ENCODE results near the gene TNFRSF14. TPM values are rescaled to one million over a fixed set of nuclear protein-coding genes. Genes with fewer than 3 reads are reported as not detected.

TNFRSF14 gene
- total RNA-seq, 1 donor from 2014 or later = 0.61 TPM

- no peak overlapping the region for H3K4me3 Mint-ChIP-seq
- H3K27me3 Mint-ChIP-seq (ENCODE audit: low read depth) = peaks cover 16% of the 10 kb centered on the region
- peaks cover 5% of the 10 kb centered on the region for H3K9me3 Mint-ChIP-seq
- H3K27ac Mint-ChIP-seq (ENCODE audit: unreplicated experiment) = no peak overlapping the region
- no peak for TF ChIP-seq CTCF (conservative IDR thresholded peaks at IDR 0.05)
- no peak for DNase-seq (ENCODE audit: low read depth, low spot score)
- H3K4me1 Mint-ChIP-seq = peaks cover 3% of the 10 kb centered on the region
- H3K36me3 Mint-ChIP-seq (ENCODE audit: low read depth) = no peaks in the 10 kb centered on the region
Observed at GRCh38 chr1:2612591-2613365, 56.6 kb downstream of the TNFRSF14 start.

Other genes starting within 250 kb of the TNFRSF14 start
- 23.7 and 24.4 TPM in 2 replicates for gene MORN1, start 164.8 kb upstream of the TNFRSF14 start, total RNA-seq
- gene RER1, start 164.5 kb upstream of the TNFRSF14 start, total RNA-seq = 108 and 111 TPM in 2 replicates
- gene PEX10, start 143.8 kb upstream of the TNFRSF14 start, total RNA-seq = 31.2 and 31.9 TPM in 2 replicates
- gene PLCH2, start 80.1 kb upstream of the TNFRSF14 start, total RNA-seq = 0.37 and 0.59 TPM in 2 replicates
- gene PANK4, start 29.8 kb upstream of the TNFRSF14 start, total RNA-seq = 62.5 and 65.5 TPM in 2 replicates
- gene HES5, start 26.1 kb upstream of the TNFRSF14 start, total RNA-seq = 90.9 and 92.2 TPM in 2 replicates
- 51.3 and 58.9 TPM in 2 replicates for gene PRXL2B, start 30.4 kb downstream of the TNFRSF14 start, total RNA-seq
- gene MMEL1, start 76.6 kb downstream of the TNFRSF14 start, total RNA-seq = 0.51 and 0.84 TPM in 2 replicates
- 2.4 and 2.7 TPM in 2 replicates for gene TTC34, start 245.3 kb downstream of the TNFRSF14 start, total RNA-seq